GM08714 (cell line): Measurements from ENCODE around the gene TBC1D14.
A peak's percentile ranks its signal among the peaks of the same experiment; 100 is the strongest.
"Not testable (repeated sequence)": the region's sequence is repeated elsewhere in the genome, so short reads cannot be mapped to it uniquely, and the experiment has no call there.

Source experiments
- H3K4me3 ChIP-seq: fragments of 200-500 bp; sonication (Bioruptor generic); 2 replicates; pipeline ENCODE4 v1.5.1; 2014; ENCODE audit warnings: mild to moderate bottlenecking, low read length, inconsistent platforms
- ZNF274 ChIP-seq: IDR thresholded peaks from 2 replicates; pipeline ENCODE4 v1.6.1; 2012; ENCODE audit warnings: mild to moderate bottlenecking, low read depth, low read length

TBC1D14 gene

GRCh38 chr4:6910960-6911874 is 1.6 kb downstream of the TBC1D14 start:
- peak overlapping the region; percentile 83; the same call in 1 of the 2 replicates for H3K4me3 ChIP-seq
- no peak for TF ChIP-seq ZNF274

GRCh38 chr4:6911917-6912316 is 2.3 kb downstream of the TBC1D14 start:
- H3K4me3 ChIP-seq: not testable (repeated sequence)

- H3K4me3 ChIP-seq: no peak overlapping the region
- TF ChIP-seq ZNF274: no peak
Observed at GRCh38 chr4:6912441-6912840, 2.8 kb downstream of the TBC1D14 start.

GRCh38 chr4:6913350-6913905 is 3.8 kb downstream of the TBC1D14 start:
- no peak for TF ChIP-seq ZNF274
- H3K4me3 ChIP-seq: no peak overlapping the region

- TF ChIP-seq ZNF274: no peak
- H3K4me3 ChIP-seq: no peak overlapping the region
Observed at GRCh38 chr4:6914448-6914847, 4.8 kb downstream of the TBC1D14 start.

GRCh38 chr4:6915041-6916005 is 5.7 kb downstream of the TBC1D14 start:
- H3K4me3 ChIP-seq: no peak overlapping the region
- no peak for TF ChIP-seq ZNF274

GRCh38 chr4:6916069-6916586 is 6.5 kb downstream of the TBC1D14 start:
- no peak for TF ChIP-seq ZNF274
- no peak overlapping the region for H3K4me3 ChIP-seq

GRCh38 chr4:6916587-6917460 is 7.2 kb downstream of the TBC1D14 start:
- H3K4me3 ChIP-seq: no peak overlapping the region
- TF ChIP-seq ZNF274: no peak

GRCh38 chr4:6917461-6918271 is 8.0 kb downstream of the TBC1D14 start:
- no peak for TF ChIP-seq ZNF274
- H3K4me3 ChIP-seq: no peak overlapping the region; the same call in 1 of the 2 replicates

GRCh38 chr4:6918338-6918737 is 8.7 kb downstream of the TBC1D14 start:
- TF ChIP-seq ZNF274: no peak
- no peak overlapping the region; the same call in 1 of the 2 replicates for H3K4me3 ChIP-seq

GRCh38 chr4:6920171-6920570 is 10.5 kb downstream of the TBC1D14 start:
- H3K4me3 ChIP-seq: no peak overlapping the region
- no peak for TF ChIP-seq ZNF274

GRCh38 chr4:6923507-6923906 is 13.9 kb downstream of the TBC1D14 start:
- TF ChIP-seq ZNF274: no peak
- H3K4me3 ChIP-seq: no peak overlapping the region
